ENCODE measurements around the gene LLGL1.

LLGL1 gene

DNA sequence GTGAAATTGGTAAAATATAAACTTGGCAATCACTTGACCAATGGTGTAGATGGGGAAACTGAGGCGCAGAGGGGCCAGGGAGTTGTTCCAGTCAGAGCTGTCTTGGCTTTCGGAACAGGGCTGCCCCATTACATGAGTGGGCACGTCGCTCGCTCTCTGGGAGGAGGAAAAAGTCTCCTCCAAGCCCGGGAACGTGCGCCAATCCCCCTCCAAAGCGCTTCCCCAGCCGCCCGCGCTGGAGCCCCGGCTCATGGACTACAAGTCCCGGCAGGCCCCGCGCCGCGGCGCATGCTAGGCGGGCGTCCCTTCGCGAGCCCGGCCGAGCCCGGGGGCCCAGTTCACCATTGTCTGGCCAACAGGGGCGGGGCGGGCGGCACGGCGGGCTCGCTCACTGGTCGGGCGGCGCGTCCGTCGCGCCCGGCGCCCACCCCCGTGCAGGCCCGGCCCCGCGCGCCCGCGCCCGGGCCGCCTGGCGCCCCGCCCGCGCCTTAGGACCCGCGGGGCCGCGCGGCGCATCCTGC, at the start of gene LLGL1:
TSS of gene LLGL1 (plus strand) at position 515 of the 521 bp plus-strand sequence. CDS start 48 bp downstream, outside the sequence.
- Histone ChIP-seq H3K4me2 (ENCODE audit: low read depth, low read length, poor library complexity, severe bottlenecking) (peak within 1 kb of the TSS; percentile 99), H2AFZ (ENCODE audit: low read length) (peak within 1 kb of the TSS; percentile 96), H3K4me1 (ENCODE audit: insufficient read depth, low read length, poor library complexity, severe bottlenecking) (peaks cover 22% of the 10 kb centered on the region), H3K79me2 (ENCODE audit: insufficient read depth, low read length) (peaks cover 31% of the 10 kb centered on the region), H3F3A (ENCODE audit: low read depth) (no peaks in the 10 kb centered on the region), H3K36me3 (ENCODE audit: insufficient read depth, low read length) (no peaks in the 10 kb centered on the region), H3K9me3 (ENCODE audit: insufficient read depth, low read depth, low read length) (no peaks in the 10 kb centered on the region), H3K4me3 (ENCODE audit: low read length, poor library complexity, severe bottlenecking) (peak within 1 kb of the TSS; percentile 100), H3K9ac (ENCODE audit: low read depth, low read length, poor library complexity, severe bottlenecking) (peak within 1 kb of the TSS; percentile 80), H4K20me1 (ENCODE audit: insufficient read depth, low read length, poor library complexity, severe bottlenecking) (peaks cover 7% of the 10 kb centered on the region), H3K27me3 (ENCODE audit: insufficient read depth, low read length, poor library complexity, severe bottlenecking) (no peaks in the 10 kb centered on the region), H3K9me2 (replicated peaks; ENCODE audit: low read depth, low read length) (no peaks in the 10 kb centered on the region)
- TF ChIP-seq EZH2phosphoT487 (IDR thresholded peaks at IDR 0.05; ENCODE audit: borderline replicate concordance): no peak
- TF ChIP-seq, protein P1, sequence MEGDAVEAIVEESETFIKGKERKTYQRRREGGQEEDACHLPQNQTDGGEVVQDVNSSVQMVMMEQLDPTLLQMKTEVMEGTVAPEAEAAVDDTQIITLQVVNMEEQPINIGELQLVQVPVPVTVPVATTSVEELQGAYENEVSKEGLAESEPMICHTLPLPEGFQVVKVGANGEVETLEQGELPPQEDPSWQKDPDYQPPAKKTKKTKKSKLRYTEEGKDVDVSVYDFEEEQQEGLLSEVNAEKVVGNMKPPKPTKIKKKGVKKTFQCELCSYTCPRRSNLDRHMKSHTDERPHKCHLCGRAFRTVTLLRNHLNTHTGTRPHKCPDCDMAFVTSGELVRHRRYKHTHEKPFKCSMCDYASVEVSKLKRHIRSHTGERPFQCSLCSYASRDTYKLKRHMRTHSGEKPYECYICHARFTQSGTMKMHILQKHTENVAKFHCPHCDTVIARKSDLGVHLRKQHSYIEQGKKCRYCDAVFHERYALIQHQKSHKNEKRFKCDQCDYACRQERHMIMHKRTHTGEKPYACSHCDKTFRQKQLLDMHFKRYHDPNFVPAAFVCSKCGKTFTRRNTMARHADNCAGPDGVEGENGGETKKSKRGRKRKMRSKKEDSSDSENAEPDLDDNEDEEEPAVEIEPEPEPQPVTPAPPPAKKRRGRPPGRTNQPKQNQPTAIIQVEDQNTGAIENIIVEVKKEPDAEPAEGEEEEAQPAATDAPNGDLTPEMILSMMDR (conservative IDR thresholded peaks at IDR 0.05; ENCODE audit: low read length): no peak

DNA sequence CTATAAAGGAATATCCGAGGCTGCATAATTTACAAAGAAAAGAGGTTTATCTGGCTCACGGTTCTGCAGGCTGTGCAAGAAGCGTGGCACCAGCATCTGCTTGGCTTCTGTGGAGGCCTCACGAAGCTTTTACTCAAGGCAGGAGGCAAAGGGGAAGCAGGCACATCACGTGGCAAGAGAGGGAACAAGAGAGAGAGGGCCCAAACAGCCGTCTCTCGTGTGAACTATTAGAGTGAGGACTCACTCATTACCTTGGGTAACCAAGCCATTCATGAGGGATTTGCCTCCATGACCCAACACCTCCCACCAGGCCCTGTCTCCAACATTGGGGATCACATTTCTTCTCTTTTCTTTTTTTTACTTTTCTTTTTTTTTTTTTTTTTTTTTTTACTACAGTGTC, 49.3 kb upstream of the LLGL1 start:
- Histone ChIP-seq H3K79me2 (ENCODE audit: insufficient read depth, low read length) (no peaks in the 10 kb centered on the region), H3K4me2 (ENCODE audit: low read depth, low read length, poor library complexity, severe bottlenecking) (no peak overlapping the region), H3K4me3 (ENCODE audit: low read length, poor library complexity, severe bottlenecking) (no peak overlapping the region), H3K27me3 (ENCODE audit: insufficient read depth, low read length, poor library complexity, severe bottlenecking) (no peaks in the 10 kb centered on the region), H3K9me3 (ENCODE audit: insufficient read depth, low read depth, low read length) (no peaks in the 10 kb centered on the region), H3K9ac (ENCODE audit: low read depth, low read length, poor library complexity, severe bottlenecking) (no peak overlapping the region), H2AFZ (ENCODE audit: low read length) (no peak overlapping the region), H4K20me1 (ENCODE audit: insufficient read depth, low read length, poor library complexity, severe bottlenecking) (no peaks in the 10 kb centered on the region), H3K9me2 (replicated peaks; ENCODE audit: low read depth, low read length) (no peaks in the 10 kb centered on the region), H3K4me1 (ENCODE audit: insufficient read depth, low read length, poor library complexity, severe bottlenecking) (no peaks in the 10 kb centered on the region), H3F3A (ENCODE audit: low read depth) (no peaks in the 10 kb centered on the region), H3K36me3 (ENCODE audit: insufficient read depth, low read length) (no peaks in the 10 kb centered on the region)
- TF ChIP-seq, protein P1 (conservative IDR thresholded peaks at IDR 0.05; ENCODE audit: low read length): no peak
- TF ChIP-seq EZH2phosphoT487 (IDR thresholded peaks at IDR 0.05; ENCODE audit: borderline replicate concordance): no peak

DNA sequence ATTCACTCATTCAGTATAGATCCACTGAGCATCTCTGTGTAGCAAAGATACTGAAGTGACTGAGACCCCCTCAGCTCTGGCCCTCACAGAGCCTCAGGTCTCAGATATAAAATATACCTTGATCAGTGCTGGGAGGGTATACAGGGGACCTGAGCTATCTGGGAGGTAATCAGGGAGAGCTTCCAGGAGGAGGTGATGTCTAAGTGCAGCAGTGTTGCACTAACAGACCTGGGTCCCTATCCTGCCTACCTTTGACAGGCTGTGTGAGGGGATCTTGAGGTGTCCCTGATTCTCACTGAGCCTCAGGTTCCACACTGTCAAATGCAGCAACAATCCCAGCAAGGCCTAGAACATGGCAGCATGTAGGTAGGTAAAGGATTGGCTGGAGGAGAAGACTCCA, 48.3 kb upstream of the LLGL1 start:
- peaks cover 7% of the 10 kb centered on the region; the same call in 1 of the 2 replicates for H3K79me2 ChIP-seq (ENCODE audit: insufficient read depth, low read length)
- H3K9me3 ChIP-seq (ENCODE audit: insufficient read depth, low read depth, low read length): no peaks in the 10 kb centered on the region
- peaks cover 5% of the 10 kb centered on the region for H3K4me1 ChIP-seq (ENCODE audit: insufficient read depth, low read length, poor library complexity, severe bottlenecking)
- H3F3A ChIP-seq (ENCODE audit: low read depth): no peaks in the 10 kb centered on the region
- no peaks in the 10 kb centered on the region for H3K36me3 ChIP-seq (ENCODE audit: insufficient read depth, low read length)
- no peak for TF ChIP-seq EZH2phosphoT487 (IDR thresholded peaks at IDR 0.05; ENCODE audit: borderline replicate concordance)
- H3K4me3 ChIP-seq (ENCODE audit: low read length, poor library complexity, severe bottlenecking): no peak overlapping the region
- H3K9ac ChIP-seq (ENCODE audit: low read depth, low read length, poor library complexity, severe bottlenecking): no peak overlapping the region
- H3K4me2 ChIP-seq (ENCODE audit: low read depth, low read length, poor library complexity, severe bottlenecking): no peak overlapping the region
- no peaks in the 10 kb centered on the region for H3K27me3 ChIP-seq (ENCODE audit: insufficient read depth, low read length, poor library complexity, severe bottlenecking)
- no peak overlapping the region for H2AFZ ChIP-seq (ENCODE audit: low read length)
- H4K20me1 ChIP-seq (ENCODE audit: insufficient read depth, low read length, poor library complexity, severe bottlenecking): no peaks in the 10 kb centered on the region
- no peaks in the 10 kb centered on the region for H3K9me2 ChIP-seq (replicated peaks; ENCODE audit: low read depth, low read length)

DNA sequence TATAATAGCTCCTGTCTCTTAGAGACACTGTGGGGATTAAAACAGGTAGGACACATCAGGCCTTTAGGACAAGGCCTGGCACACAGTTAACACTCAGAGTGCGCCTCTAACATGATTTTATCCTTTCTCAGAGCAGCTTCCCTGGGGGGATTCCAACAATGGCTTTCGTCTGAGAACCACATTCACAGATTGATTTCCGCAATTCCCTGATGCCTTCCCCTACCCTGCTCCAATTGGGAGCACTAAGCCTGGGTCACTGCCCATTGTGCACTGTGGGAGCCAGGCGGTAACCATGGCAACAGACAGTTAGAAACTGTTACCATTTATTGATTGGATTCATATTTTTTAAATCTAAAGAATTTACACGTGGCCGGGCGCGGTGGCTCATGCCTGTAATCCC, 47.7 kb upstream of the LLGL1 start:
- Histone ChIP-seq H3F3A (ENCODE audit: low read depth) (no peaks in the 10 kb centered on the region), H2AFZ (ENCODE audit: low read length) (no peak overlapping the region), H3K9ac (ENCODE audit: low read depth, low read length, poor library complexity, severe bottlenecking) (no peak overlapping the region), H4K20me1 (ENCODE audit: insufficient read depth, low read length, poor library complexity, severe bottlenecking) (no peaks in the 10 kb centered on the region), H3K36me3 (ENCODE audit: insufficient read depth, low read length) (no peaks in the 10 kb centered on the region), H3K9me2 (replicated peaks; ENCODE audit: low read depth, low read length) (no peaks in the 10 kb centered on the region), H3K4me2 (ENCODE audit: low read depth, low read length, poor library complexity, severe bottlenecking) (no peak overlapping the region), H3K4me1 (ENCODE audit: insufficient read depth, low read length, poor library complexity, severe bottlenecking) (peaks cover 9% of the 10 kb centered on the region), H3K9me3 (ENCODE audit: insufficient read depth, low read depth, low read length) (no peaks in the 10 kb centered on the region), H3K4me3 (ENCODE audit: low read length, poor library complexity, severe bottlenecking) (no peak overlapping the region), H3K27me3 (ENCODE audit: insufficient read depth, low read length, poor library complexity, severe bottlenecking) (no peaks in the 10 kb centered on the region), H3K79me2 (ENCODE audit: insufficient read depth, low read length) (peaks cover 10% of the 10 kb centered on the region; the same call in 1 of the 2 replicates)
- TF ChIP-seq, protein P1 (conservative IDR thresholded peaks at IDR 0.05; ENCODE audit: low read length): no peak
- TF ChIP-seq EZH2phosphoT487 (IDR thresholded peaks at IDR 0.05; ENCODE audit: borderline replicate concordance): no peak

Measured in Loucy (cell line).